Panc1 (cell line): ENCODE measurements around the gene MED17. TPM values are rescaled to one million over a fixed set of nuclear protein-coding genes. Genes with fewer than 3 reads are reported as not detected.

Source experiments
- ATAC-seq: fragments of 200-7000 bp; cut with Tn5 transposase; 2 replicates; pipeline ENCODE4 v1.9.1; 2020; ENCODE audit warnings: mild to moderate bottlenecking, moderate library complexity
- BruUV-seq: library from RNA; stranded (reverse); fragments of 400-500 nt; replicated peaks from 2 replicates; lab custom pipeline; 2021; lab: Mats Ljungman, UMichigan
- CTCF ChIA-PET: fragments of 300-600 bp; sonication (Branson Sonifier 250); formaldehyde crosslinking; loops from one replicate; lab custom pipeline; 2022; ENCODE audit warnings: antibody characterized with exemption; lab: Charles Lee
- POLR2A ChIA-PET: fragments of 300-600 bp; sonication (Branson Sonifier 250); formaldehyde crosslinking; loops from one replicate; lab custom pipeline; 2022; ENCODE audit warnings: antibody characterized with exemption; lab: Charles Lee
- DNase-seq: peaks from one replicate; pipeline ENCODE4 v3.0.0-alpha.2; 2010; ENCODE audit warnings: low read depth, low spot score
- H3K27ac ChIP-seq: 2 replicates; pipeline ENCODE4 v1.5.1; 2011; ENCODE audit warnings: mild to moderate bottlenecking, low read length, inconsistent platforms
- H3K27me3 ChIP-seq: fragments of 200-500 bp; sonication (Bioruptor generic); 2 replicates; pipeline ENCODE4 v1.6.0; 2014; ENCODE audit warnings: low read length, inconsistent platforms; ENCODE audit not compliant: control insufficient read depth, insufficient read depth
- H3K36me3 ChIP-seq: fragments of 200-500 bp; sonication (Bioruptor generic); 2 replicates; pipeline ENCODE4 v1.5.1; 2014; ENCODE audit warnings: inconsistent platforms, mild to moderate bottlenecking, low read length, moderate library complexity; ENCODE audit not compliant: control insufficient read depth, insufficient read depth
- H3K4me1 ChIP-seq: 2 replicates; pipeline ENCODE4 v1.5.1; 2011; ENCODE audit warnings: inconsistent platforms, mild to moderate bottlenecking, low read length, moderate library complexity; ENCODE audit not compliant: control insufficient read depth, insufficient read depth
- H3K4me3 ChIP-seq, 2 experiments: 2 replicates each; pipeline ENCODE4 v1.5.1; 2011 to 2012; ENCODE audit warnings: low read depth in 2 of 2, low read length in 2 of 2, mild to moderate bottlenecking in 2 of 2, inconsistent platforms in 1 of 2, moderate library complexity in 1 of 2
- H3K9me3 ChIP-seq: fragments of 200-500 bp; sonication (Bioruptor generic); 2 replicates; pipeline ENCODE4 v1.5.1; 2014; ENCODE audit warnings: low read depth, mild to moderate bottlenecking, inconsistent platforms, low read length, moderate library complexity; ENCODE audit not compliant: control insufficient read depth, insufficient read depth
- POLR2AphosphoS5 ChIP-seq: IDR thresholded peaks from 2 replicates; pipeline ENCODE4 v1.6.1; 2012; ENCODE audit warnings: mild to moderate bottlenecking, low read depth, low read length, moderate library complexity
- REST ChIP-seq, 2 experiments: IDR thresholded peaks; 2 replicates each; pipeline ENCODE4 v1.6.1; 2011 to 2012; ENCODE audit warnings: low read depth in 2 of 2, control low read depth in 1 of 2, low read length in 1 of 2, mild to moderate bottlenecking in 1 of 2, moderate library complexity in 1 of 2; ENCODE audit not compliant: insufficient read depth in 1 of 2
- SIN3A ChIP-seq: IDR thresholded peaks from 2 replicates; pipeline ENCODE4 v1.6.1; 2012; ENCODE audit warnings: low read depth, mild to moderate bottlenecking, low read length, moderate library complexity, borderline replicate concordance; ENCODE audit not compliant: insufficient read depth
- TCF7L2 ChIP-seq: IDR thresholded peaks from 2 replicates; pipeline ENCODE4 v1.6.1; 2011; ENCODE audit warnings: mild to moderate bottlenecking, low read depth, low read length, inconsistent platforms
- in situ Hi-C: cut with HindIII; loops from 2 replicates; pipeline ENCODE4 v1.10.0; 2016; ENCODE audit warnings: low sequenced_read_pairs, low pct_unique_long_range_greater_than_20kb
- intact Hi-C: fragments of 100-400 bp; cut with micrococcal nuclease; formaldehyde crosslinking; loops from one replicate; pipeline ENCODE4 v1.10.0; 2022; ENCODE audit not compliant: unreplicated experiment
- total RNA-seq: library from RNA; stranded (reverse); gene quantifications from one replicate; pipeline ENCODE4 v1.2.1, GENCODE V29; 2021; ENCODE audit not compliant: unreplicated experiment
- TF ChIP-seq, protein P1 (sequence below): fragments of 450-650 bp; IDR thresholded peaks from 2 replicates; pipeline ENCODE4 v1.5.1; 2017; ENCODE audit warnings: mild to moderate bottlenecking

Gene MED17
- total RNA-seq, 1 experiment from 2014 or later: 52.4 TPM

GRCh38 chr11:93827363-93827762 is 43.3 kb downstream of the MED17 start:
- intact Hi-C loops (no loop called here), in situ Hi-C loops (no loop called here)
- H3K4me1 ChIP-seq: no peaks in the 10 kb centered on the region
- no TSS peak for BruUV-seq
- no peaks in the 10 kb centered on the region for H3K36me3 ChIP-seq
- no peak overlapping the region for H3K27ac ChIP-seq
- ATAC-seq: no peak
- H3K27me3 ChIP-seq: no peaks in the 10 kb centered on the region
- H3K4me3 ChIP-seq: no peak overlapping the region
- no peak for DNase-seq
- TF ChIP-seq, protein P1, sequence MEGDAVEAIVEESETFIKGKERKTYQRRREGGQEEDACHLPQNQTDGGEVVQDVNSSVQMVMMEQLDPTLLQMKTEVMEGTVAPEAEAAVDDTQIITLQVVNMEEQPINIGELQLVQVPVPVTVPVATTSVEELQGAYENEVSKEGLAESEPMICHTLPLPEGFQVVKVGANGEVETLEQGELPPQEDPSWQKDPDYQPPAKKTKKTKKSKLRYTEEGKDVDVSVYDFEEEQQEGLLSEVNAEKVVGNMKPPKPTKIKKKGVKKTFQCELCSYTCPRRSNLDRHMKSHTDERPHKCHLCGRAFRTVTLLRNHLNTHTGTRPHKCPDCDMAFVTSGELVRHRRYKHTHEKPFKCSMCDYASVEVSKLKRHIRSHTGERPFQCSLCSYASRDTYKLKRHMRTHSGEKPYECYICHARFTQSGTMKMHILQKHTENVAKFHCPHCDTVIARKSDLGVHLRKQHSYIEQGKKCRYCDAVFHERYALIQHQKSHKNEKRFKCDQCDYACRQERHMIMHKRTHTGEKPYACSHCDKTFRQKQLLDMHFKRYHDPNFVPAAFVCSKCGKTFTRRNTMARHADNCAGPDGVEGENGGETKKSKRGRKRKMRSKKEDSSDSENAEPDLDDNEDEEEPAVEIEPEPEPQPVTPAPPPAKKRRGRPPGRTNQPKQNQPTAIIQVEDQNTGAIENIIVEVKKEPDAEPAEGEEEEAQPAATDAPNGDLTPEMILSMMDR: no peak
- TF ChIP-seq POLR2AphosphoS5: no peak
- TF ChIP-seq REST (IDR thresholded peaks at IDR 0.05; ENCODE audit: insufficient read depth in 1 of 2, low read depth in 2 of 2, low read length in 1 of 2): no peak
- no peak for TF ChIP-seq TCF7L2
- TF ChIP-seq SIN3A: no peak
- ChIA-PET CTCF (no interaction called here), POLR2A (interaction anchor here (0.7 kb wide), 1 partner anchor 127 kb away, joined by 5 read pairs; no protein-coding TSS in a partner anchor)
- no peaks in the 10 kb centered on the region for H3K9me3 ChIP-seq

- ATAC-seq: no peak
- intact Hi-C loops: no loop called here
- TF ChIP-seq, protein P1: no peak
- TF ChIP-seq REST (IDR thresholded peaks at IDR 0.05; ENCODE audit: insufficient read depth in 1 of 2, low read depth in 2 of 2, low read length in 1 of 2) (no peak), POLR2AphosphoS5 (no peak), SIN3A (no peak), TCF7L2 (no peak)
- Histone ChIP-seq H3K4me1 (no peaks in the 10 kb centered on the region), H3K4me3 (no peak overlapping the region), H3K27ac (no peak overlapping the region), H3K36me3 (no peaks in the 10 kb centered on the region), H3K27me3 (no peaks in the 10 kb centered on the region), H3K9me3 (no peaks in the 10 kb centered on the region)
- ChIA-PET CTCF (no interaction called here), POLR2A (no interaction called here)
- in situ Hi-C loops: no loop called here
- no peak for DNase-seq
- no TSS peak for BruUV-seq
Measured at GRCh38 chr11:93829598-93829997, 45.5 kb downstream of the MED17 start.
